ENCODE results near the gene NUTM1. TPM values are rescaled to one million over a fixed set of nuclear protein-coding genes. Genes with fewer than 3 reads are reported as not detected.

Gene NUTM1
- total RNA-seq, 1 experiment from 2014 or later, result 0.46 TPM

DNA sequence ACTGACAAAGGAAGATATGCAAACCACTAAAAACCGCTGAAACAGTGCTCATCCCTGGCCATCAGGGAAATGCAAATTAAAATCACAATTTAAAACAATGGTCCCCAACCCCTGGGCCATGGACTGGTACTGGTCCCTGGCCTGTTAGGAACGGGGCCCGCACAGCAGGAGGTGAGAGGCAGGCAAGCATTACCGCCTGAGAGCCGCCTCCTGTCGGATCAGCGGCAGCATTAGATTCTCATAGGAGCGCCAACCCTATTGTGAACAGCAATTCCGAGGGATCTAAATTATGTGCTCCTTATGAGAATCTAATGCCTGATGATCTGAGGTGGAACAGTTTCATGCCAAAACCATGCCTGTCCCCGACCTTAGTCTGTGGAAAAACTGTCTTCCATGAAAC lies 19.9 kb upstream of the NUTM1 start (continued):
- TF ChIP-seq, protein P1, sequence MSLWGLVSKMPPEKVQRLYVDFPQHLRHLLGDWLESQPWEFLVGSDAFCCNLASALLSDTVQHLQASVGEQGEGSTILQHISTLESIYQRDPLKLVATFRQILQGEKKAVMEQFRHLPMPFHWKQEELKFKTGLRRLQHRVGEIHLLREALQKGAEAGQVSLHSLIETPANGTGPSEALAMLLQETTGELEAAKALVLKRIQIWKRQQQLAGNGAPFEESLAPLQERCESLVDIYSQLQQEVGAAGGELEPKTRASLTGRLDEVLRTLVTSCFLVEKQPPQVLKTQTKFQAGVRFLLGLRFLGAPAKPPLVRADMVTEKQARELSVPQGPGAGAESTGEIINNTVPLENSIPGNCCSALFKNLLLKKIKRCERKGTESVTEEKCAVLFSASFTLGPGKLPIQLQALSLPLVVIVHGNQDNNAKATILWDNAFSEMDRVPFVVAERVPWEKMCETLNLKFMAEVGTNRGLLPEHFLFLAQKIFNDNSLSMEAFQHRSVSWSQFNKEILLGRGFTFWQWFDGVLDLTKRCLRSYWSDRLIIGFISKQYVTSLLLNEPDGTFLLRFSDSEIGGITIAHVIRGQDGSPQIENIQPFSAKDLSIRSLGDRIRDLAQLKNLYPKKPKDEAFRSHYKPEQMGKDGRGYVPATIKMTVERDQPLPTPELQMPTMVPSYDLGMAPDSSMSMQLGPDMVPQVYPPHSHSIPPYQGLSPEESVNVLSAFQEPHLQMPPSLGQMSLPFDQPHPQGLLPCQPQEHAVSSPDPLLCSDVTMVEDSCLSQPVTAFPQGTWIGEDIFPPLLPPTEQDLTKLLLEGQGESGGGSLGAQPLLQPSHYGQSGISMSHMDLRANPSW (CRISPR knock-in tag; conservative IDR thresholded peaks at IDR 0.05; ENCODE audit: low read depth), result no peak
- TF ChIP-seq, protein P2, sequence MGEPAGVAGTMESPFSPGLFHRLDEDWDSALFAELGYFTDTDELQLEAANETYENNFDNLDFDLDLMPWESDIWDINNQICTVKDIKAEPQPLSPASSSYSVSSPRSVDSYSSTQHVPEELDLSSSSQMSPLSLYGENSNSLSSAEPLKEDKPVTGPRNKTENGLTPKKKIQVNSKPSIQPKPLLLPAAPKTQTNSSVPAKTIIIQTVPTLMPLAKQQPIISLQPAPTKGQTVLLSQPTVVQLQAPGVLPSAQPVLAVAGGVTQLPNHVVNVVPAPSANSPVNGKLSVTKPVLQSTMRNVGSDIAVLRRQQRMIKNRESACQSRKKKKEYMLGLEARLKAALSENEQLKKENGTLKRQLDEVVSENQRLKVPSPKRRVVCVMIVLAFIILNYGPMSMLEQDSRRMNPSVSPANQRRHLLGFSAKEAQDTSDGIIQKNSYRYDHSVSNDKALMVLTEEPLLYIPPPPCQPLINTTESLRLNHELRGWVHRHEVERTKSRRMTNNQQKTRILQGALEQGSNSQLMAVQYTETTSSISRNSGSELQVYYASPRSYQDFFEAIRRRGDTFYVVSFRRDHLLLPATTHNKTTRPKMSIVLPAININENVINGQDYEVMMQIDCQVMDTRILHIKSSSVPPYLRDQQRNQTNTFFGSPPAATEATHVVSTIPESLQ (CRISPR knock-in tag; IDR thresholded peaks at IDR 0.05), result no peak
- TF ChIP-seq, protein P3, sequence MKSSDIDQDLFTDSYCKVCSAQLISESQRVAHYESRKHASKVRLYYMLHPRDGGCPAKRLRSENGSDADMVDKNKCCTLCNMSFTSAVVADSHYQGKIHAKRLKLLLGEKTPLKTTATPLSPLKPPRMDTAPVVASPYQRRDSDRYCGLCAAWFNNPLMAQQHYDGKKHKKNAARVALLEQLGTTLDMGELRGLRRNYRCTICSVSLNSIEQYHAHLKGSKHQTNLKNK (CRISPR knock-in tag; IDR thresholded peaks at IDR 0.05), result no peak

DNA sequence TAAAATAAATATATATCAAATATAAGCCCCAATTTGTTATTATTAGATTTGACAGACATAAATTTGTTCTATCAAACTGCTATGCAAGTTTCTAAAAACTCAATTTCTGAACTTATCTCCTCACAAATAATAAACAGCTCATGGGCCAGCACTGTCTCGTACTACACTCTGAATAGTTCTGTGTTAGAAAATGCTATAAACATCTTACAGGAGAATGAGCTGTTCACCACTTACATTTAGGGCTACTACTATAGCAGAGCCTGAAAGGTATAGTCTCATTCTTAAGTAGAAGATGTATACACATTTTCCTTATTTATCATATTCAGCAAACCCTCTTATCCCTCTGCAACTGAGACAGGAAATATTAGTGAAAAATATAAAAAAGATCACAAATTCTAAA lies 18.2 kb upstream of the NUTM1 start:
- Mint-ChIP-seq H3K9me3 (peaks cover 12% of the 10 kb centered on the region), H3K4me1 (no peaks in the 10 kb centered on the region), H3K27ac (no peak overlapping the region), H3K36me3 (peaks cover 3% of the 10 kb centered on the region; the same call in 1 of the 2 replicates), H3K4me3 (no peak overlapping the region), H3K27me3 (ENCODE audit: low read depth) (no peaks in the 10 kb centered on the region; the same call in 1 of the 2 replicates)
- no peak for DNase-seq (ENCODE audit: low spot score)
- ATAC-seq, result no peak
- ChIA-PET CTCF (interaction anchor here (1.0 to 1.4 kb wide), 2 partner anchors 13 to 18 kb away, joined by 3 to 4 read pairs; partner anchors contain the start of genes NOP10, NUTM1 and SLC12A6), POLR2A (no interaction called here)
- TF ChIP-seq, protein P1 (CRISPR knock-in tag; conservative IDR thresholded peaks at IDR 0.05; ENCODE audit: low read depth), result no peak
- no peak for TF ChIP-seq TP53 (CRISPR knock-in tag; IDR thresholded peaks at IDR 0.05)
- TF ChIP-seq, protein P4, sequence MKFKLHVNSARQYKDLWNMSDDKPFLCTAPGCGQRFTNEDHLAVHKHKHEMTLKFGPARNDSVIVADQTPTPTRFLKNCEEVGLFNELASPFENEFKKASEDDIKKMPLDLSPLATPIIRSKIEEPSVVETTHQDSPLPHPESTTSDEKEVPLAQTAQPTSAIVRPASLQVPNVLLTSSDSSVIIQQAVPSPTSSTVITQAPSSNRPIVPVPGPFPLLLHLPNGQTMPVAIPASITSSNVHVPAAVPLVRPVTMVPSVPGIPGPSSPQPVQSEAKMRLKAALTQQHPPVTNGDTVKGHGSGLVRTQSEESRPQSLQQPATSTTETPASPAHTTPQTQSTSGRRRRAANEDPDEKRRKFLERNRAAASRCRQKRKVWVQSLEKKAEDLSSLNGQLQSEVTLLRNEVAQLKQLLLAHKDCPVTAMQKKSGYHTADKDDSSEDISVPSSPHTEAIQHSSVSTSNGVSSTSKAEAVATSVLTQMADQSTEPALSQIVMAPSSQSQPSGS (CRISPR knock-in tag; IDR thresholded peaks at IDR 0.05; ENCODE audit: borderline replicate concordance, low read depth), result no peak
- no peak for TF ChIP-seq GTF2I (CRISPR knock-in tag; conservative IDR thresholded peaks at IDR 0.05)
- no peak for TF ChIP-seq FOXJ3 (CRISPR knock-in tag; IDR thresholded peaks at IDR 0.05; ENCODE audit: borderline replicate concordance)
- no peak for TF ChIP-seq RELA (CRISPR knock-in tag; IDR thresholded peaks at IDR 0.05; ENCODE audit: borderline replicate concordance)
- TF ChIP-seq NFE2L1 (CRISPR knock-in tag; IDR thresholded peaks at IDR 0.05), result no peak

DNA sequence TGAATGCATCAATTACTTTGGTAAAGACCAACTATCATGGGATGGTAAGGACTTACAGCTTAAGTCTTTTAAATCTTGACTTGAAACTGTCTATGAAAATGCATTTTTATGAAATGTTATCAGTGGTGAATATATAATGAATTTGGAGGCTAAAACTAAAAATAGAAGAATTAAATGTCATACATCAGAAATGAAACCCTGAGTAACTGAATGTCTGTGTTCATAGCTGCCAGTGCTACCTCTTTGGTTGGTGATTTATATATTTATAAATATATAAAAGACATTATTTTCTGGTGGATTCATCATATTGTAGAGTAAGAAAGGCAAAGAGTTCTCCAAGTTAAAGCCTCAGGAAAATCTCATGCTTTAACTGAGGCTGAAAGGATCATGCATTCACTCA lies 17.7 kb upstream of the NUTM1 start:
- no peak overlapping the region for H3K4me3 Mint-ChIP-seq
- H3K27me3 Mint-ChIP-seq (ENCODE audit: low read depth), result no peaks in the 10 kb centered on the region; the same call in 1 of the 2 replicates
- ChIA-PET CTCF (interaction anchor here (1.0 to 1.4 kb wide), 2 partner anchors 13 to 18 kb away, joined by 3 to 4 read pairs; partner anchors contain the start of genes NOP10, NUTM1 and SLC12A6), POLR2A (no interaction called here)
- H3K4me1 Mint-ChIP-seq, result no peaks in the 10 kb centered on the region
- ATAC-seq, result no peak
- H3K36me3 Mint-ChIP-seq, result peaks cover 3% of the 10 kb centered on the region; the same call in 1 of the 2 replicates
- DNase-seq (ENCODE audit: low spot score), result no peak
- peaks cover 12% of the 10 kb centered on the region for H3K9me3 Mint-ChIP-seq
- H3K27ac Mint-ChIP-seq, result no peak overlapping the region
- no peak for TF ChIP-seq FOXP1 (CRISPR knock-in tag; IDR thresholded peaks at IDR 0.05; ENCODE audit: borderline replicate concordance)
- no peak for TF ChIP-seq NR3C1 (CRISPR knock-in tag; conservative IDR thresholded peaks at IDR 0.05; ENCODE audit: low read depth)
- TF ChIP-seq, protein P5, sequence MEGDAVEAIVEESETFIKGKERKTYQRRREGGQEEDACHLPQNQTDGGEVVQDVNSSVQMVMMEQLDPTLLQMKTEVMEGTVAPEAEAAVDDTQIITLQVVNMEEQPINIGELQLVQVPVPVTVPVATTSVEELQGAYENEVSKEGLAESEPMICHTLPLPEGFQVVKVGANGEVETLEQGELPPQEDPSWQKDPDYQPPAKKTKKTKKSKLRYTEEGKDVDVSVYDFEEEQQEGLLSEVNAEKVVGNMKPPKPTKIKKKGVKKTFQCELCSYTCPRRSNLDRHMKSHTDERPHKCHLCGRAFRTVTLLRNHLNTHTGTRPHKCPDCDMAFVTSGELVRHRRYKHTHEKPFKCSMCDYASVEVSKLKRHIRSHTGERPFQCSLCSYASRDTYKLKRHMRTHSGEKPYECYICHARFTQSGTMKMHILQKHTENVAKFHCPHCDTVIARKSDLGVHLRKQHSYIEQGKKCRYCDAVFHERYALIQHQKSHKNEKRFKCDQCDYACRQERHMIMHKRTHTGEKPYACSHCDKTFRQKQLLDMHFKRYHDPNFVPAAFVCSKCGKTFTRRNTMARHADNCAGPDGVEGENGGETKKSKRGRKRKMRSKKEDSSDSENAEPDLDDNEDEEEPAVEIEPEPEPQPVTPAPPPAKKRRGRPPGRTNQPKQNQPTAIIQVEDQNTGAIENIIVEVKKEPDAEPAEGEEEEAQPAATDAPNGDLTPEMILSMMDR (IDR thresholded peaks at IDR 0.05), result no peak
- no peak for TF ChIP-seq ZBTB21 (CRISPR knock-in tag; IDR thresholded peaks at IDR 0.05; ENCODE audit: borderline replicate concordance)
- TF ChIP-seq SMAD4 (CRISPR knock-in tag; IDR thresholded peaks at IDR 0.05), result no peak
- TF ChIP-seq CREM (CRISPR knock-in tag; IDR thresholded peaks at IDR 0.05), result no peak
- TF ChIP-seq, protein P6, sequence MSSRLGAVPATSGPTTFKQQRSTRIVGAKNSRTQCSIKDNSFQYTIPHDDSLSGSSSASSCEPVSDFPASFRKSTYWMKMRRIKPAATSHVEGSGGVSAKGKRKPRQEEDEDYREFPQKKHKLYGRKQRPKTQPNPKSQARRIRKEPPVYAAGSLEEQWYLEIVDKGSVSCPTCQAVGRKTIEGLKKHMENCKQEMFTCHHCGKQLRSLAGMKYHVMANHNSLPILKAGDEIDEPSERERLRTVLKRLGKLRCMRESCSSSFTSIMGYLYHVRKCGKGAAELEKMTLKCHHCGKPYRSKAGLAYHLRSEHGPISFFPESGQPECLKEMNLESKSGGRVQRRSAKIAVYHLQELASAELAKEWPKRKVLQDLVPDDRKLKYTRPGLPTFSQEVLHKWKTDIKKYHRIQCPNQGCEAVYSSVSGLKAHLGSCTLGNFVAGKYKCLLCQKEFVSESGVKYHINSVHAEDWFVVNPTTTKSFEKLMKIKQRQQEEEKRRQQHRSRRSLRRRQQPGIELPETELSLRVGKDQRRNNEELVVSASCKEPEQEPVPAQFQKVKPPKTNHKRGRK (CRISPR knock-in tag; IDR thresholded peaks at IDR 0.05; ENCODE audit: borderline replicate concordance), result no peak
- TF ChIP-seq, protein P7, sequence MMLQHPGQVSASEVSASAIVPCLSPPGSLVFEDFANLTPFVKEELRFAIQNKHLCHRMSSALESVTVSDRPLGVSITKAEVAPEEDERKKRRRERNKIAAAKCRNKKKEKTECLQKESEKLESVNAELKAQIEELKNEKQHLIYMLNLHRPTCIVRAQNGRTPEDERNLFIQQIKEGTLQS (CRISPR knock-in tag; conservative IDR thresholded peaks at IDR 0.05), result no peak
- TF ChIP-seq FOXJ3 (CRISPR knock-in tag; IDR thresholded peaks at IDR 0.05; ENCODE audit: borderline replicate concordance), result no peak
- no peak for TF ChIP-seq PRRX2 (CRISPR knock-in tag; IDR thresholded peaks at IDR 0.05)
